ENCODE data around the gene DDN.

The DDN gene

GRCh38 chr12:48999371-49000131, at the start of gene DDN:
DDN (minus strand) TSS chr12:48999375; CDS start chr12:48999287, 88 bp downstream.
- no peak for DNase-seq (ENCODE audit: low read depth in 3 of 3, low spot score in 1 of 3)

GRCh38 chr12:49048953-49049352, 49.8 kb upstream of the DDN start:
- no peak for DNase-seq (ENCODE audit: low read depth in 3 of 3, low spot score in 1 of 3)

- DNase-seq (ENCODE audit: low read depth in 3 of 3, low spot score in 1 of 3), result no peak
Measured at GRCh38 chr12:49046129-49046895, 47.1 kb upstream of the DDN start.

- no peak for DNase-seq (ENCODE audit: low read depth in 3 of 3, low spot score in 1 of 3)
Measured at GRCh38 chr12:49044660-49045059, 45.5 kb upstream of the DDN start.

GRCh38 chr12:49043856-49044258, 44.7 kb upstream of the DDN start:
- peak; percentile 45 to 71 (median 53) for DNase-seq (ENCODE audit: low read depth in 3 of 3, low spot score in 1 of 3)

GRCh38 chr12:49043241-49043640, 44.1 kb upstream of the DDN start:
- no peak for DNase-seq (ENCODE audit: low read depth in 3 of 3, low spot score in 1 of 3)

GRCh38 chr12:49041881-49042484, 42.8 kb upstream of the DDN start:
- no peak for DNase-seq (ENCODE audit: low read depth in 3 of 3, low spot score in 1 of 3)

GRCh38 chr12:49041036-49041880, 42.1 kb upstream of the DDN start:
- no peak for DNase-seq (ENCODE audit: low read depth in 3 of 3, low spot score in 1 of 3)

GRCh38 chr12:49040364-49040855, 41.2 kb upstream of the DDN start:
- DNase-seq (ENCODE audit: low read depth in 3 of 3, low spot score in 1 of 3), result no peak

- DNase-seq (ENCODE audit: low read depth in 3 of 3, low spot score in 1 of 3), result no peak
Measured at GRCh38 chr12:49039421-49040363, 40.5 kb upstream of the DDN start.

GRCh38 chr12:49038291-49038955, 39.2 kb upstream of the DDN start:
- no peak for DNase-seq (ENCODE audit: low read depth in 3 of 3, low spot score in 1 of 3)

GRCh38 chr12:49037947-49038237, 38.7 kb upstream of the DDN start:
- no peak for DNase-seq (ENCODE audit: low read depth in 3 of 3, low spot score in 1 of 3)

- no peak for DNase-seq (ENCODE audit: low read depth in 3 of 3, low spot score in 1 of 3)
Measured at GRCh38 chr12:49037111-49037946, 38.2 kb upstream of the DDN start.

GRCh38 chr12:49036029-49036428, 36.9 kb upstream of the DDN start:
- DNase-seq (ENCODE audit: low read depth in 3 of 3, low spot score in 1 of 3), result no peak

- no peak for DNase-seq (ENCODE audit: low read depth in 3 of 3, low spot score in 1 of 3)
Measured at GRCh38 chr12:49034286-49034622, 35.1 kb upstream of the DDN start.

- DNase-seq (ENCODE audit: low read depth in 3 of 3, low spot score in 1 of 3), result no peak
Measured at GRCh38 chr12:49033611-49034285, 34.6 kb upstream of the DDN start.

- DNase-seq (ENCODE audit: low read depth in 3 of 3, low spot score in 1 of 3), result no peak
Measured at GRCh38 chr12:49032679-49033447, 33.7 kb upstream of the DDN start.
